GM23338 (cell line): ENCODE results near the gene C10orf90. TPM values are rescaled to one million over a fixed set of nuclear protein-coding genes. Genes with fewer than 3 reads are reported as not detected.

Experiments used
- ATAC-seq: fragments of 200-7000 bp; cut with Tn5 transposase; 3 replicates; pipeline ENCODE4 v1.9.1; 2020
- DNase-seq: peaks from one replicate; pipeline ENCODE4 v3.0.0-alpha.2; 2015; ENCODE audit warnings: low spot score
- H2AFZ ChIP-seq: fragments of 200-600 bp; sonication (generic); 2 replicates; pipeline ENCODE4 v1.8.0; 2016; ENCODE audit warnings: antibody characterized with exemption, mild to moderate bottlenecking, moderate library complexity
- H3F3A ChIP-seq: fragments of 200-600 bp; sonication (generic); replicated peaks from 2 replicates; pipeline ENCODE4 v1.8.0; 2017; ENCODE audit warnings: antibody characterized with exemption, mixed run types, low read depth
- H3K27ac ChIP-seq: fragments of 200-600 bp; sonication (generic); 2 replicates; pipeline ENCODE4 v1.6.1; 2016; ENCODE audit warnings: low read depth
- H3K27me3 ChIP-seq: fragments of 200-600 bp; sonication (generic); 2 replicates; pipeline ENCODE4 v1.8.0; 2016; ENCODE audit warnings: mild to moderate bottlenecking, mixed run types, moderate library complexity; ENCODE audit not compliant: insufficient read depth
- H3K36me3 ChIP-seq: fragments of 200-600 bp; sonication (generic); 2 replicates; pipeline ENCODE4 v1.8.0; 2016; ENCODE audit warnings: mild to moderate bottlenecking; ENCODE audit not compliant: insufficient read depth
- H3K4me1 ChIP-seq: fragments of 200-600 bp; sonication (generic); 2 replicates; pipeline ENCODE4 v1.8.0; 2016; ENCODE audit warnings: mild to moderate bottlenecking, moderate library complexity; ENCODE audit not compliant: insufficient read depth
- H3K4me2 ChIP-seq: fragments of 200-600 bp; sonication (generic); 2 replicates; pipeline ENCODE4 v1.7.1; 2017; ENCODE audit warnings: mixed run types
- H3K4me3 ChIP-seq: fragments of 200-600 bp; sonication (generic); 2 replicates; pipeline ENCODE4 v1.6.1; 2016; ENCODE audit warnings: mixed run types
- H3K79me2 ChIP-seq: fragments of 200-600 bp; sonication (generic); replicated peaks from 2 replicates; pipeline ENCODE4 v1.8.0; 2017; ENCODE audit warnings: mild to moderate bottlenecking; ENCODE audit not compliant: insufficient read depth
- H3K9me2 ChIP-seq: fragments of 200-600 bp; sonication (generic); 2 replicates; pipeline ENCODE4 v1.8.0; 2017; ENCODE audit not compliant: insufficient read depth
- H4K20me1 ChIP-seq: fragments of 200-600 bp; sonication (generic); replicated peaks from 2 replicates; pipeline ENCODE4 v1.8.0; 2017; ENCODE audit warnings: mild to moderate bottlenecking; ENCODE audit not compliant: insufficient read depth
- H3K27ac Mint-ChIP-seq: 2 replicates; pipeline ENCODE4 v1.8.0; 2020; ENCODE audit warnings: inconsistent platforms, mild to moderate bottlenecking, moderate library complexity, mixed read lengths
- H3K27me3 Mint-ChIP-seq: 3 replicates; pipeline ENCODE4 v1.8.0; 2022; ENCODE audit warnings: low read depth, mild to moderate bottlenecking, moderate library complexity, mixed read lengths, inconsistent platforms; ENCODE audit not compliant: insufficient read depth, poor library complexity
- H3K36me3 Mint-ChIP-seq: 3 replicates; pipeline ENCODE4 v1.8.0; 2021; ENCODE audit warnings: low read depth, mild to moderate bottlenecking, inconsistent platforms, moderate library complexity, mixed read lengths
- H3K4me1 Mint-ChIP-seq: 3 replicates; pipeline ENCODE4 v1.8.0; 2020; ENCODE audit warnings: mild to moderate bottlenecking, inconsistent platforms, mixed read lengths
- H3K4me3 Mint-ChIP-seq: 3 replicates; pipeline ENCODE4 v1.8.0; 2021; ENCODE audit warnings: moderate library complexity, mild to moderate bottlenecking, inconsistent platforms, mixed read lengths
- H3K9me3 Mint-ChIP-seq: 3 replicates; pipeline ENCODE4 v1.8.0; 2020; ENCODE audit warnings: moderate library complexity, mild to moderate bottlenecking, inconsistent platforms, mixed read lengths
- EZH2phosphoT487 ChIP-seq: fragments of 200-600 bp; sonication (generic); IDR thresholded peaks from one replicate; pipeline ENCODE4 v1.8.1; 2018; ENCODE audit warnings: antibody characterized with exemption; ENCODE audit not compliant: unreplicated experiment
- NANOG ChIP-seq: IDR thresholded peaks from 2 replicates; pipeline ENCODE4 v1.6.1; 2016; ENCODE audit warnings: antibody characterized with exemption, borderline replicate concordance
- ZNF114 ChIP-seq: fragments of 250-450 bp; sonication (Bioruptor Pico); IDR thresholded peaks from 2 replicates; pipeline ENCODE4 v1.5.0; 2020; ENCODE audit warnings: mild to moderate bottlenecking, moderate library complexity
- ZNF331 ChIP-seq: fragments of 250-450 bp; sonication (Bioruptor Pico); IDR thresholded peaks from 2 replicates; pipeline ENCODE4 v1.5.0; 2020; ENCODE audit warnings: low read depth, mild to moderate bottlenecking, moderate library complexity
- ZNF462 ChIP-seq: fragments of 250-450 bp; sonication (Bioruptor Pico); IDR thresholded peaks from 2 replicates; pipeline ENCODE4 v1.5.0; 2020; ENCODE audit warnings: mild to moderate bottlenecking, moderate library complexity
- polyA plus RNA-seq: library from polyadenylated mRNA; unstranded; fragments of >200 nt; fragmentation: Nextera tagmentation; extraction: Ambion mirVana; gene quantifications from 2 replicates; pipeline ENCODE4 v1.2.1, GENCODE V29; 2016
- total RNA-seq: library from RNA; depleted of rRNA; stranded (reverse); fragments of >200 nt; shearing (Covaris generic); gene quantifications from 2 replicates; pipeline ENCODE4 v1.2.3, GENCODE V29; 2014
- TF ChIP-seq, protein P1 (sequence below): IDR thresholded peaks from one replicate; pipeline ENCODE4 v1.6.1; 2018; ENCODE audit warnings: antibody characterized with exemption; ENCODE audit not compliant: unreplicated experiment

C10orf90 gene
- total and polyA plus RNA-seq, 2 experiments from 2014 or later, result 0.76 to 0.97 TPM

DNA sequence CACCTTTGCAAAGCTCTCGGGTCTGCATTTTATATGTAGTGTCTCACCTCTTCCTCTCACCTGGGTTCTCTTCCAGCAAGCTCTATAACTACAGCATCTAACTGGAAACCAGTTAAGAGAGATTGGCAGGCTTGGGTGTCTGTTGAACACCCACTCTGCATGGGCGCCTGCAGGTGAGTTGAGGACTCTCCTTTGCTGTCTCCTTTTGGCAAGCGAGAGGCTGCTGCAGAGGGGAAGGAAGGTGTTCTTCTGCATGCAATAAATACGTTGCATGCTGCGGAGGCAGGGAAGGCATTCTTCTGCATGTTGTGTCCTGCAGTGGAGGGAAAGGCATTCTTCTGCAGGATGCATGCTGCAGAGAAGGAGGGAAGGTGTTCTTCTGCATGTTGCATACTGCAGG, 200.8 kb downstream of the C10orf90 start:
- Mint-ChIP-seq H3K36me3 (no peaks in the 10 kb centered on the region), H3K27me3 (no peaks in the 10 kb centered on the region), H3K9me3 (no peaks in the 10 kb centered on the region)

More for the DNA sequence above, 200.8 kb downstream of the C10orf90 start:
- Histone ChIP-seq H3K4me3 (no peak overlapping the region), H3K27ac (no peak overlapping the region), H3K36me3 (no peaks in the 10 kb centered on the region), H3K79me2 (no peaks in the 10 kb centered on the region), H3K27me3 (no peaks in the 10 kb centered on the region), H3F3A (no peaks in the 10 kb centered on the region), H2AFZ (no peak overlapping the region), H3K4me2 (no peak overlapping the region), H3K4me1 (peaks cover 8% of the 10 kb centered on the region; the same call in 1 of the 2 replicates), H4K20me1 (no peaks in the 10 kb centered on the region), H3K9me2 (peaks cover 9% of the 10 kb centered on the region; the same call in 1 of the 2 replicates)
- H3K4me3 Mint-ChIP-seq, result no peak overlapping the region
- no peak for TF ChIP-seq ZNF114
- TF ChIP-seq, protein P1, sequence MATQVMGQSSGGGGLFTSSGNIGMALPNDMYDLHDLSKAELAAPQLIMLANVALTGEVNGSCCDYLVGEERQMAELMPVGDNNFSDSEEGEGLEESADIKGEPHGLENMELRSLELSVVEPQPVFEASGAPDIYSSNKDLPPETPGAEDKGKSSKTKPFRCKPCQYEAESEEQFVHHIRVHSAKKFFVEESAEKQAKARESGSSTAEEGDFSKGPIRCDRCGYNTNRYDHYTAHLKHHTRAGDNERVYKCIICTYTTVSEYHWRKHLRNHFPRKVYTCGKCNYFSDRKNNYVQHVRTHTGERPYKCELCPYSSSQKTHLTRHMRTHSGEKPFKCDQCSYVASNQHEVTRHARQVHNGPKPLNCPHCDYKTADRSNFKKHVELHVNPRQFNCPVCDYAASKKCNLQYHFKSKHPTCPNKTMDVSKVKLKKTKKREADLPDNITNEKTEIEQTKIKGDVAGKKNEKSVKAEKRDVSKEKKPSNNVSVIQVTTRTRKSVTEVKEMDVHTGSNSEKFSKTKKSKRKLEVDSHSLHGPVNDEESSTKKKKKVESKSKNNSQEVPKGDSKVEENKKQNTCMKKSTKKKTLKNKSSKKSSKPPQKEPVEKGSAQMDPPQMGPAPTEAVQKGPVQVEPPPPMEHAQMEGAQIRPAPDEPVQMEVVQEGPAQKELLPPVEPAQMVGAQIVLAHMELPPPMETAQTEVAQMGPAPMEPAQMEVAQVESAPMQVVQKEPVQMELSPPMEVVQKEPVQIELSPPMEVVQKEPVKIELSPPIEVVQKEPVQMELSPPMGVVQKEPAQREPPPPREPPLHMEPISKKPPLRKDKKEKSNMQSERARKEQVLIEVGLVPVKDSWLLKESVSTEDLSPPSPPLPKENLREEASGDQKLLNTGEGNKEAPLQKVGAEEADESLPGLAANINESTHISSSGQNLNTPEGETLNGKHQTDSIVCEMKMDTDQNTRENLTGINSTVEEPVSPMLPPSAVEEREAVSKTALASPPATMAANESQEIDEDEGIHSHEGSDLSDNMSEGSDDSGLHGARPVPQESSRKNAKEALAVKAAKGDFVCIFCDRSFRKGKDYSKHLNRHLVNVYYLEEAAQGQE, result no peak
- no peak for TF ChIP-seq EZH2phosphoT487
- TF ChIP-seq NANOG, result no peak
- no peak for TF ChIP-seq ZNF462 (CRISPR knock-in tag)
- TF ChIP-seq ZNF331 (CRISPR knock-in tag), result no peak
- ATAC-seq (no peak), DNase-seq (no peak)
- no peak overlapping the region for H3K27ac Mint-ChIP-seq
- H3K4me1 Mint-ChIP-seq, result peaks cover 7% of the 10 kb centered on the region
